A673 (cell line): ENCODE results near the gene PDE9A. TPM values are rescaled to one million over a fixed set of nuclear protein-coding genes. Genes with fewer than 3 reads are reported as not detected.

ENCODE experiments used
- BruUV-seq: library from RNA; stranded (reverse); fragments of 400-500 nt; replicated peaks from 2 replicates; lab custom pipeline; 2021; lab: Mats Ljungman, UMichigan
- CTCF ChIA-PET: fragments of 300-600 bp; sonication (Branson Sonifier 250); formaldehyde crosslinking; loops from one replicate; lab custom pipeline; 2022; ENCODE audit warnings: antibody characterized with exemption; lab: Charles Lee
- POLR2A ChIA-PET: fragments of 300-600 bp; sonication (Branson Sonifier 250); formaldehyde crosslinking; loops from one replicate; lab custom pipeline; 2022; ENCODE audit warnings: antibody characterized with exemption; ENCODE audit not compliant: low non-redundant PET; lab: Charles Lee
- DNase-seq: peaks from one replicate; pipeline ENCODE4 v3.0.0-alpha.2; 2015; ENCODE audit warnings: low spot score
- H3K27ac ChIP-seq: fragments of 200-600 bp; sonication (generic); 2 replicates; pipeline ENCODE4 v1.5.1; 2016; ENCODE audit warnings: mixed run types, low read depth, mild to moderate bottlenecking, mixed read lengths, antibody characterized with exemption, low read length; ENCODE audit not compliant: poor library complexity, severe bottlenecking
- H3K27me3 ChIP-seq: fragments of 200-600 bp; sonication (generic); replicated peaks from 2 replicates; pipeline ENCODE4 v1.6.1; 2017; ENCODE audit warnings: mixed run types, low read depth, mild to moderate bottlenecking, mixed read lengths, antibody characterized with exemption, low read length; ENCODE audit not compliant: insufficient read depth, poor library complexity
- H3K36me3 ChIP-seq: fragments of 200-600 bp; sonication (generic); 2 replicates; pipeline ENCODE4 v1.6.1; 2016; ENCODE audit warnings: mixed run types, mild to moderate bottlenecking, mixed read lengths, antibody characterized with exemption, low read length; ENCODE audit not compliant: insufficient read depth, poor library complexity, severe bottlenecking
- H3K4me1 ChIP-seq: fragments of 200-600 bp; sonication (generic); 2 replicates; pipeline ENCODE4 v1.6.1; 2017; ENCODE audit warnings: mixed run types, mild to moderate bottlenecking, mixed read lengths, antibody characterized with exemption, low read length; ENCODE audit not compliant: insufficient read depth, poor library complexity, severe bottlenecking
- H3K4me3 ChIP-seq: fragments of 200-600 bp; sonication (generic); 2 replicates; pipeline ENCODE4 v1.5.1; 2016; ENCODE audit warnings: low read depth, mixed run types, mild to moderate bottlenecking, mixed read lengths, low read length; ENCODE audit not compliant: poor library complexity, severe bottlenecking
- H3K9me3 ChIP-seq: fragments of 200-600 bp; sonication (generic); 2 replicates; pipeline ENCODE4 v1.6.1; 2016; ENCODE audit warnings: mixed run types, low read depth, mild to moderate bottlenecking, mixed read lengths, antibody characterized with exemption, low read length; ENCODE audit not compliant: poor library complexity, severe bottlenecking
- CTCF ChIP-seq: fragments of 300-800, 200-600 bp; sonication (generic); conservative IDR thresholded peaks from 2 replicates; pipeline ENCODE4 v1.5.1; 2017; ENCODE audit warnings: low read depth, mild to moderate bottlenecking, antibody characterized with exemption, low read length, moderate library complexity, mixed read lengths
- EZH2 ChIP-seq: fragments of 200-600 bp; sonication (generic); IDR thresholded peaks from 2 replicates; pipeline ENCODE4 v1.6.1; 2017; ENCODE audit warnings: borderline replicate concordance, low read depth, mild to moderate bottlenecking, mixed read lengths, antibody characterized with exemption, low read length; ENCODE audit not compliant: poor library complexity, severe bottlenecking
- intact Hi-C: fragments of 100-400 bp; cut with micrococcal nuclease; formaldehyde crosslinking; loops from one replicate; pipeline ENCODE4 v1.10.0; 2022; ENCODE audit not compliant: unreplicated experiment
- total RNA-seq: library from RNA; stranded (reverse); gene quantifications from 2 replicates; pipeline ENCODE4 v1.2.3, GENCODE V29; 2021

The PDE9A gene
- total RNA-seq, 1 experiment from 2014 or later, result 14.3 TPM

GRCh38 chr21:42624095-42624790 lies 29.2 kb upstream of the PDE9A start:
- no peak overlapping the region for H3K4me3 ChIP-seq
- no peaks in the 10 kb centered on the region for H3K9me3 ChIP-seq
- ChIA-PET POLR2A (no interaction called here), CTCF (no interaction called here)
- no peak overlapping the region for H3K27ac ChIP-seq
- BruUV-seq, result no TSS peak
- H3K27me3 ChIP-seq, result no peaks in the 10 kb centered on the region
- TF ChIP-seq CTCF (no peak), EZH2 (no peak)
- intact Hi-C loops, result no loop called here
- H3K4me1 ChIP-seq, result no peaks in the 10 kb centered on the region
- H3K36me3 ChIP-seq, result no peaks in the 10 kb centered on the region
- DNase-seq, result no peak

- BruUV-seq, result no TSS peak
- Histone ChIP-seq H3K4me3 (no peak overlapping the region), H3K36me3 (no peaks in the 10 kb centered on the region), H3K9me3 (no peaks in the 10 kb centered on the region), H3K27me3 (no peaks in the 10 kb centered on the region), H3K4me1 (no peaks in the 10 kb centered on the region), H3K27ac (no peak overlapping the region)
- no peak for DNase-seq
- TF ChIP-seq CTCF, result no peak
- TF ChIP-seq EZH2, result no peak
- ChIA-PET POLR2A (no interaction called here), CTCF (no interaction called here)
- intact Hi-C loops, result no loop called here
Measured at GRCh38 chr21:42624936-42625335, 28.5 kb upstream of the PDE9A start.

GRCh38 chr21:42626171-42626570 lies 27.2 kb upstream of the PDE9A start:
- intact Hi-C loops, result no loop called here
- Histone ChIP-seq H3K36me3 (no peaks in the 10 kb centered on the region), H3K27ac (no peak overlapping the region), H3K9me3 (no peaks in the 10 kb centered on the region), H3K4me3 (no peak overlapping the region), H3K4me1 (no peaks in the 10 kb centered on the region), H3K27me3 (no peaks in the 10 kb centered on the region)
- DNase-seq, result no peak
- BruUV-seq, result no TSS peak
- TF ChIP-seq EZH2 (no peak), CTCF (no peak)
- ChIA-PET POLR2A (no interaction called here), CTCF (no interaction called here)
